HEK293 (cell line): Measurements from ENCODE around the gene USP7.

Source experiments
- CTCF ChIA-PET: fragments of 350-600 bp; formaldehyde crosslinking; extraction: SDS; loops from one replicate; lab custom pipeline; 2021; ENCODE audit warnings: antibody characterized with exemption; lab: Yijun Ruan, JAX
- POLR2A ChIA-PET: fragments of 300-600 bp; formaldehyde crosslinking; extraction: SDS; loops from one replicate; lab custom pipeline; 2020; ENCODE audit warnings: antibody characterized with exemption, inconsistent platforms; lab: Yijun Ruan, JAX
- H3K27ac ChIP-seq: fragments of 200-500 bp; sonication (Bioruptor generic); 2 replicates; pipeline ENCODE4 v1.5.1; 2014; ENCODE audit warnings: low read depth, low read length, control low read depth, inconsistent platforms; ENCODE audit errors: extremely low read depth
- H3K36me3 ChIP-seq, 2 experiments: fragments of 200-500 bp in 1 of 2; sonication (Bioruptor generic) in 1 of 2; 1 replicate in 1 of 2; 2 replicates in 1 of 2; pipeline ENCODE4 v1.5.1; 2014 to 2017; ENCODE audit warnings: inconsistent platforms in 2 of 2, low read length in 2 of 2; ENCODE audit not compliant: control insufficient read depth in 2 of 2, insufficient read depth in 1 of 2
- H3K4me1 ChIP-seq: fragments of 200-500 bp; sonication (Bioruptor generic); 2 replicates; pipeline ENCODE4 v1.5.1; 2014; ENCODE audit warnings: mild to moderate bottlenecking, low read length, inconsistent platforms; ENCODE audit not compliant: control insufficient read depth, insufficient read depth
- H3K4me3 ChIP-seq: 2 replicates; pipeline ENCODE4 v1.5.1; 2011; ENCODE audit warnings: low read depth, mild to moderate bottlenecking, control low read depth, low read length, moderate library complexity
- H3K9me3 ChIP-seq: fragments of 200-500 bp; sonication (Bioruptor generic); 2 replicates; pipeline ENCODE4 v1.5.1; 2014; ENCODE audit warnings: low read depth, low read length, inconsistent platforms; ENCODE audit not compliant: control insufficient read depth, insufficient read depth
- EGR2 ChIP-seq: fragments of 450-650 bp; formaldehyde crosslinking; IDR thresholded peaks from 2 replicates; pipeline ENCODE4 v1.5.1; 2016; ENCODE audit warnings: low read depth, missing biosample characterization, missing genetic modification characterization
- GLI2 ChIP-seq: fragments of 450-650 bp; formaldehyde crosslinking; IDR thresholded peaks from 2 replicates; pipeline ENCODE4; 2017; ENCODE audit warnings: missing biosample characterization, missing genetic modification characterization, low read depth, borderline replicate concordance
- IKZF3 ChIP-seq: fragments of 450-650 bp; IDR thresholded peaks from 2 replicates; pipeline ENCODE4 v1.5.0; 2018; ENCODE audit warnings: missing biosample characterization, mild to moderate bottlenecking, missing genetic modification characterization, moderate library complexity
- MEIS1 ChIP-seq: sonication (generic); formaldehyde crosslinking; IDR thresholded peaks from 2 replicates; pipeline ENCODE4 v1.8.1; 2022; ENCODE audit warnings: missing genetic modification reagents, mild to moderate bottlenecking, borderline replicate concordance
- ZBTB1 ChIP-seq: fragments of 450-650 bp; formaldehyde crosslinking; IDR thresholded peaks from 2 replicates; pipeline ENCODE4 v1.5.1; 2016; ENCODE audit warnings: missing biosample characterization, missing genetic modification characterization
- ZNF114 ChIP-seq: fragments of 450-650 bp; formaldehyde crosslinking; IDR thresholded peaks from 2 replicates; pipeline ENCODE4 v1.5.0; 2017; ENCODE audit warnings: missing biosample characterization, missing genetic modification characterization
- ZNF184 ChIP-seq: fragments of 450-650 bp; IDR thresholded peaks from 2 replicates; pipeline ENCODE4 v1.5.1; 2018; ENCODE audit warnings: missing biosample characterization, mild to moderate bottlenecking, missing genetic modification characterization
- ZNF514 ChIP-seq: fragments of 450-650 bp; formaldehyde crosslinking; IDR thresholded peaks from 2 replicates; pipeline ENCODE4 v1.5.1; 2016; ENCODE audit warnings: missing biosample characterization, missing genetic modification characterization
- ZNF521 ChIP-seq: fragments of 450-650 bp; formaldehyde crosslinking; IDR thresholded peaks from 2 replicates; pipeline ENCODE4 v1.5.1; 2017; ENCODE audit warnings: missing biosample characterization, mild to moderate bottlenecking, missing genetic modification characterization
- ZNF555 ChIP-seq: fragments of 450-650 bp; formaldehyde crosslinking; conservative IDR thresholded peaks from 2 replicates; pipeline ENCODE4 v1.5.1; 2017; ENCODE audit warnings: missing biosample characterization, mild to moderate bottlenecking, missing genetic modification characterization, inconsistent platforms
- ZNF561 ChIP-seq: fragments of 450-650 bp; IDR thresholded peaks from 2 replicates; pipeline ENCODE4 v1.5.1; 2018; ENCODE audit warnings: missing biosample characterization, missing genetic modification characterization, borderline replicate concordance
- ZNF571 ChIP-seq: fragments of 450-650 bp; formaldehyde crosslinking; IDR thresholded peaks from 2 replicates; pipeline ENCODE4 v1.5.0; 2017; ENCODE audit warnings: missing biosample characterization, missing genetic modification characterization
- ZNF585B ChIP-seq: fragments of 450-650 bp; formaldehyde crosslinking; IDR thresholded peaks from 2 replicates; pipeline ENCODE4 v1.5.1; 2016; ENCODE audit warnings: missing biosample characterization, missing genetic modification characterization
- ZNF600 ChIP-seq: fragments of 450-650 bp; formaldehyde crosslinking; IDR thresholded peaks from 2 replicates; pipeline ENCODE4 v1.5.1; 2016; ENCODE audit warnings: missing biosample characterization, missing genetic modification characterization
- ZNF626 ChIP-seq: fragments of 450-650 bp; sonication (Bioruptor Pico); formaldehyde crosslinking; IDR thresholded peaks from 2 replicates; pipeline ENCODE4 v1.5.1; 2018; ENCODE audit warnings: missing biosample characterization, missing genetic modification characterization, inconsistent platforms
- ZNF660 ChIP-seq: fragments of 450-650 bp; IDR thresholded peaks from 2 replicates; pipeline ENCODE4 v1.5.1; 2018; ENCODE audit warnings: missing biosample characterization, mild to moderate bottlenecking, missing genetic modification characterization
- ZNF701 ChIP-seq: fragments of 450-650 bp; formaldehyde crosslinking; IDR thresholded peaks from 2 replicates; pipeline ENCODE4 v1.5.1; 2016; ENCODE audit warnings: missing biosample characterization, missing genetic modification characterization
- TF ChIP-seq, protein P1 (sequence below): fragments of 450-650 bp; formaldehyde crosslinking; IDR thresholded peaks from 2 replicates; pipeline ENCODE4 v1.5.1; 2016; ENCODE audit warnings: missing biosample characterization, missing genetic modification characterization, low read depth
- TF ChIP-seq, protein P2 (sequence below): fragments of 450-650 bp; formaldehyde crosslinking; IDR thresholded peaks from 2 replicates; pipeline ENCODE4 v1.5.1; 2016; ENCODE audit warnings: missing biosample characterization, missing genetic modification characterization
- TF ChIP-seq, protein P3 (sequence below): fragments of 450-650 bp; formaldehyde crosslinking; IDR thresholded peaks from 2 replicates; pipeline ENCODE4 v1.5.1; 2016; ENCODE audit warnings: missing biosample characterization, missing genetic modification characterization

The USP7 gene

DNA sequence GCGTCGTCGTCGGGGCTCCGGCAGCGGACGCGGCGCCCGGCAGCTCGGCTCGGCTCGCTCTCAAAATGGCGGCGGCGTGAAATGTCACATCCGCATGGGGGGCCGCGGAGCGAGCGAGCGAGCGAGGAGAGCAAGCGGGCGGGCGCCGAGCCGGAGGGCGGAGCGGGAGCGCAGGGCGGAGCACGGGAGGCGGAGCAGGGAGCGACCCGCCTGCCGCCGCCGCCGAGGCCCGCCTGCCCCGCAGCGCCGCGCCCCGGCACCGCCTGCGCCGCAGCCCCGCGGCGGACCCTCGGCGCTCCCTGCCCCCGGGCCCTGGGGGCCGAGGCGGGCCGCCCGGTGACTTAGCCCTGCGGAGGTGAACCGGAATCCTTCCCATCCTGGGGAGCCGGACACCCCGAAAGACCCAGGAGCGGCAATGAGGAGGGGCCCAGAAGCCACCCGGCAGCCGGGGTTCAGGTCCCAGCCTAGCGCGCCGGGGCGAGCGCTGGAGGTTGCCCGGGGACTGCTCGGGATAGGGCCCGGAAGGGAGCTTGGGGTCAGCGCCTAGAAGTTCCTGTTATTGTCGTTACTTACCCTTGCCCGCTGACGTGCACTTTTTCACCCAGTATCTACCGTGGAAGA is at the start of gene USP7 (continued):
- TF ChIP-seq ZNF600 (tag by site-specific recombination) = peak; percentile 46; the same call in 1 of the 2 replicates

DNA sequence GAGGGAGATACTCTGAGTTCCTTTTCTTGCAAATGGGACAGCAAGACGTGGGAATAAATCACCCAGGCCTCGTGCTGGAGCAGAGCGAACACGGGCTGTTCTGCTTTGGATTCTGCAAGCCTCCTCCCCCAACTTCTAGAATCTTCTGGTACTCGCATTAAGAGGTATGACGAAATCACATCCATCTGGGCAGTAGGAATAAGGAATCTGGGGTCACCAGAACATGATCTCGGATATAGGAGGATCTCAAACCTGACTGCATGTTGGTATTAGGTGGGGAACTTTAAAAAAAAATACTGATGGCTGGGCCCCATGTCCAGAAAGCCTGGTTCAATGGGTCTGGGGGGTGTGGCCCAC is 49.8 kb upstream of the USP7 start:
- H3K36me3 ChIP-seq = no peaks in the 10 kb centered on the region
- no peaks in the 10 kb centered on the region for H3K9me3 ChIP-seq
- TF ChIP-seq ZNF184 = no peak
- TF ChIP-seq ZNF626 (tag by site-specific recombination) = no peak
- TF ChIP-seq GLI2 (tag by site-specific recombination) = no peak
- TF ChIP-seq MEIS1 (CRISPR knock-in tag) = no peak
- TF ChIP-seq ZNF701 (tag by site-specific recombination) = no peak
- TF ChIP-seq, protein P1, sequence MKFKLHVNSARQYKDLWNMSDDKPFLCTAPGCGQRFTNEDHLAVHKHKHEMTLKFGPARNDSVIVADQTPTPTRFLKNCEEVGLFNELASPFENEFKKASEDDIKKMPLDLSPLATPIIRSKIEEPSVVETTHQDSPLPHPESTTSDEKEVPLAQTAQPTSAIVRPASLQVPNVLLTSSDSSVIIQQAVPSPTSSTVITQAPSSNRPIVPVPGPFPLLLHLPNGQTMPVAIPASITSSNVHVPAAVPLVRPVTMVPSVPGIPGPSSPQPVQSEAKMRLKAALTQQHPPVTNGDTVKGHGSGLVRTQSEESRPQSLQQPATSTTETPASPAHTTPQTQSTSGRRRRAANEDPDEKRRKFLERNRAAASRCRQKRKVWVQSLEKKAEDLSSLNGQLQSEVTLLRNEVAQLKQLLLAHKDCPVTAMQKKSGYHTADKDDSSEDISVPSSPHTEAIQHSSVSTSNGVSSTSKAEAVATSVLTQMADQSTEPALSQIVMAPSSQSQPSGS (tag by site-specific recombination) = no peak
- TF ChIP-seq ZNF514 (tag by site-specific recombination) = no peak
- TF ChIP-seq EGR2 (tag by site-specific recombination) = no peak
- TF ChIP-seq ZNF114 (tag by site-specific recombination) = no peak
- TF ChIP-seq, protein P2, sequence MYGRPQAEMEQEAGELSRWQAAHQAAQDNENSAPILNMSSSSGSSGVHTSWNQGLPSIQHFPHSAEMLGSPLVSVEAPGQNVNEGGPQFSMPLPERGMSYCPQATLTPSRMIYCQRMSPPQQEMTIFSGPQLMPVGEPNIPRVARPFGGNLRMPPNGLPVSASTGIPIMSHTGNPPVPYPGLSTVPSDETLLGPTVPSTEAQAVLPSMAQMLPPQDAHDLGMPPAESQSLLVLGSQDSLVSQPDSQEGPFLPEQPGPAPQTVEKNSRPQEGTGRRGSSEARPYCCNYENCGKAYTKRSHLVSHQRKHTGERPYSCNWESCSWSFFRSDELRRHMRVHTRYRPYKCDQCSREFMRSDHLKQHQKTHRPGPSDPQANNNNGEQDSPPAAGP (tag by site-specific recombination) = no peak
- TF ChIP-seq ZNF561 (tag by site-specific recombination) = no peak
- no peak for TF ChIP-seq ZBTB1 (tag by site-specific recombination)
- TF ChIP-seq, protein P3, sequence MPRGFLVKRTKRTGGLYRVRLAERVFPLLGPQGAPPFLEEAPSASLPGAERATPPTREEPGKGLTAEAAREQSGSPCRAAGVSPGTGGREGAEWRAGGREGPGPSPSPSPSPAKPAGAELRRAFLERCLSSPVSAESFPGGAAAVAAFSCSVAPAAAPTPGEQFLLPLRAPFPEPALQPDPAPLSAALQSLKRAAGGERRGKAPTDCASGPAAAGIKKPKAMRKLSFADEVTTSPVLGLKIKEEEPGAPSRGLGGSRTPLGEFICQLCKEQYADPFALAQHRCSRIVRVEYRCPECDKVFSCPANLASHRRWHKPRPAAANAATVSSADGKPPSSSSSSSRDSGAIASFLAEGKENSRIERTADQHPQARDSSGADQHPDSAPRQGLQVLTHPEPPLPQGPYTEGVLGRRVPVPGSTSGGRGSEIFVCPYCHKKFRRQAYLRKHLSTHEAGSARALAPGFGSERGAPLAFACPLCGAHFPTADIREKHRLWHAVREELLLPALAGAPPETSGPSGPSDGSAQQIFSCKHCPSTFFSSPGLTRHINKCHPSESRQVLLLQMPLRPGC = no peak
- no peak for TF ChIP-seq ZNF585B
- TF ChIP-seq ZNF521 (tag by site-specific recombination) = no peak
- no peak for TF ChIP-seq ZNF555 (tag by site-specific recombination)
- TF ChIP-seq ZNF660 (tag by site-specific recombination) = no peak
- no peak overlapping the region for H3K4me3 ChIP-seq
- H3K4me1 ChIP-seq = no peaks in the 10 kb centered on the region
- ChIA-PET POLR2A (no interaction called here), CTCF (interaction anchor here (0.7 to 2.2 kb wide), 3 partner anchors 19 to 127 kb away, joined by 4 to 7 read pairs (median 4); no protein-coding TSS in a partner anchor)
- H3K27ac ChIP-seq = no peak overlapping the region

DNA sequence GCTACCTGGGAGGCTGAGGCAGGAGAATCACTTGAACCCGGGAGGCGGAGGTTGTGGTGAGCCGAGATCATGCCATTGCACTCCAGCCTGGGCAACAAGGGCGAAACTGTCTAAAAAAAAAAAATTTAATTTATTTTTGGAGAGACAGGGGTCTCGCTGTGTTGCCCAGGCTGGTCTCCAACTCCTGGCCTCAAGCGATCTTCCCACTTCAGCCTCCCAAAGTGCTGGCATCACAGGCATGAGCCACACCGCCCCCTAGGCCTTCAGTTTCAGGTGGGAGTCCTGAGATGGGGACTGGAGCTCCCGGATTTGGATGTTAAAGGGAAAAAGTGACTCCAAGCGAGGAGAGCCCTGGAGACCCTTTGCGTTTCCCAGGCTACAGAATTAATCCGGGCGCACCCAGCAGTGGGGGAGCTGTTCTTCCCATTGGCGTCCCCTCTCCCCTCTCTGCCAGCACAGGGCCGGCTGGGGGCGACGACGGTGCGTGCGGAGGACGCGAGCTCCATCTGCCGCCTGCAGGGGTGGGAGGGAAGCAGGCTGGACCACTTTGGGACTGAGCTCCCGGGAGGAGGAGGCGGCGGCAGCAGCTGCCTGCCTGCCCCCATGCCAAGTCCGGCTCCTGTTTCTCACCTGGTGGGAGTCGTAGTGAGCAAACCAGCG is 49.3 kb upstream of the USP7 start:
- Histone ChIP-seq H3K36me3 (no peaks in the 10 kb centered on the region), H3K9me3 (no peaks in the 10 kb centered on the region), H3K4me1 (no peaks in the 10 kb centered on the region), H3K4me3 (no peak overlapping the region), H3K27ac (no peak overlapping the region)
- POLR2A ChIA-PET = no interaction called here
- TF ChIP-seq ZNF571 (tag by site-specific recombination) (no peak), IKZF3 (tag by site-specific recombination) (no peak)
- CTCF ChIA-PET = interaction anchor here (0.7 to 2.2 kb wide), 3 partner anchors 20 to 127 kb away, joined by 4 to 7 read pairs (median 4); no protein-coding TSS in a partner anchor
